K562 (cell line): ENCODE data around the gene RNF150.

Source experiments
- BMI1 ChIP-seq: fragments of 150-350 bp; IDR thresholded peaks from 2 replicates; pipeline ENCODE4 v1.6.1; 2014; ENCODE audit warnings: low read length
- CHD4 ChIP-seq: fragments of 200-600 bp; sonication (generic); IDR thresholded peaks from 3 replicates; pipeline ENCODE4 v1.6.1; 2012; ENCODE audit warnings: low read depth, mild to moderate bottlenecking, mixed read lengths, low read length, inconsistent platforms; ENCODE audit not compliant: insufficient read depth, insufficient replicate concordance, poor library complexity, severe bottlenecking
- ELF1 ChIP-seq: fragments of 200-800 bp; sonication (Bioruptor generic); IDR thresholded peaks from 2 replicates; pipeline ENCODE4 v1.6.1; 2016; ENCODE audit warnings: missing genetic modification characterization, missing compliant biosample characterization
- L3MBTL2 ChIP-seq: fragments of 450-650 bp; IDR thresholded peaks from 2 replicates; pipeline ENCODE4 v1.6.1; 2016; ENCODE audit warnings: mild to moderate bottlenecking, moderate library complexity
- YY1 ChIP-seq, 3 experiments: IDR thresholded peaks; 2 replicates each; pipeline ENCODE4 v1.6.1; 2011; ENCODE audit warnings: low read length in 2 of 3, mild to moderate bottlenecking in 2 of 3, moderate library complexity in 2 of 3, borderline replicate concordance in 1 of 3, control low read depth in 1 of 3, low read depth in 1 of 3; ENCODE audit not compliant: insufficient read depth in 3 of 3, insufficient replicate concordance in 2 of 3, control insufficient read depth in 1 of 3, insufficient read length in 1 of 3; ENCODE audit errors: extremely low read depth in 1 of 3
- TF ChIP-seq, protein P1 (sequence below), 3 experiments: fragments of 200-800 bp in 1 of 3; fragments of 250-450 bp in 1 of 3; fragments of 450-650 bp in 1 of 3; sonication (Bioruptor Pico) in 1 of 3; sonication (Bioruptor generic) in 1 of 3; formaldehyde crosslinking in 1 of 3; IDR thresholded peaks; 2 replicates each; pipeline versions ENCODE4 v1.6.1 to v1.8.0; 2016 to 2022; ENCODE audit warnings: mild to moderate bottlenecking in 2 of 3, missing genetic modification characterization in 2 of 3, missing compliant biosample characterization in 1 of 3, moderate library complexity in 1 of 3
- TF ChIP-seq, protein P2 (sequence below), 3 experiments: IDR thresholded peaks in 2 of 3; conservative IDR thresholded peaks in 1 of 3; 2 replicates each; pipeline ENCODE4 v1.5.1; 2011 to 2012; ENCODE audit warnings: low read length in 3 of 3, mild to moderate bottlenecking in 3 of 3, control low read depth in 2 of 3, improper control_type of control experiment in 1 of 3, inconsistent platforms in 1 of 3, low read depth in 1 of 3, mixed read lengths in 1 of 3, moderate library complexity in 1 of 3; ENCODE audit not compliant: insufficient read depth in 2 of 3
- TF ChIP-seq, protein P3 (sequence below): sonication (generic); formaldehyde crosslinking; IDR thresholded peaks from 2 replicates; pipeline ENCODE4 v1.8.1; 2023; ENCODE audit warnings: mild to moderate bottlenecking, missing genetic modification reagents
- TF ChIP-seq, protein P4 (sequence below): fragments of 250-450 bp; sonication (Bioruptor Pico); IDR thresholded peaks from 2 replicates; pipeline ENCODE4 v1.5.0; 2020; ENCODE audit warnings: mild to moderate bottlenecking, borderline replicate concordance
- TF ChIP-seq, protein P5 (sequence below), 2 experiments: IDR thresholded peaks in 1 of 2; conservative IDR thresholded peaks in 1 of 2; 2 replicates each; pipeline ENCODE4 v1.6.1; 2016; ENCODE audit warnings: low read depth in 2 of 2, mild to moderate bottlenecking in 1 of 2, missing compliant biosample characterization in 1 of 2, missing genetic modification characterization in 1 of 2, moderate library complexity in 1 of 2
- TF ChIP-seq, protein P6 (sequence below): fragments of 250-450 bp; sonication (Bioruptor Pico); IDR thresholded peaks from 2 replicates; pipeline ENCODE4 v1.8.0; 2021; ENCODE audit warnings: borderline replicate concordance, mild to moderate bottlenecking, moderate library complexity; ENCODE audit not compliant: poor library complexity, severe bottlenecking

DNA sequence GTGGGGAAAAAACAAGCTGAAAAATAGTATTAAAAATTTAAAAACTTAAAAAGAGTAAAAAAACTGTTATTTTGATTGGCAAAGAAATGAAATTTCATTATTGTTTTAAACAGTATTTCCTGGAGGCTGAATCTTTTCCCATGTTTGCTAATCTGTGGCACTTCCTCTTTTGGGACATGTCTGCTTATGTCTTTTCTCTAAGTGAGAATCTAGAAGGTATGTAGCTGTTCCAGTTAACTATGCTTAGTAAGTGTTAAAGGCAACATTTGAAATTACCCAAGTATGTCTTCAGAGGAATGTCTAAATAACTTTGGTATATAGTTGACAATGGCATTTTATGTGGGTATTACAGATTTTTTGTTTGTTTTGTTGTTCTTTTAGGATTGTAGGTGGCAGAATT is 295.5 kb downstream of the RNF150 start:
- TF ChIP-seq, protein P1, sequence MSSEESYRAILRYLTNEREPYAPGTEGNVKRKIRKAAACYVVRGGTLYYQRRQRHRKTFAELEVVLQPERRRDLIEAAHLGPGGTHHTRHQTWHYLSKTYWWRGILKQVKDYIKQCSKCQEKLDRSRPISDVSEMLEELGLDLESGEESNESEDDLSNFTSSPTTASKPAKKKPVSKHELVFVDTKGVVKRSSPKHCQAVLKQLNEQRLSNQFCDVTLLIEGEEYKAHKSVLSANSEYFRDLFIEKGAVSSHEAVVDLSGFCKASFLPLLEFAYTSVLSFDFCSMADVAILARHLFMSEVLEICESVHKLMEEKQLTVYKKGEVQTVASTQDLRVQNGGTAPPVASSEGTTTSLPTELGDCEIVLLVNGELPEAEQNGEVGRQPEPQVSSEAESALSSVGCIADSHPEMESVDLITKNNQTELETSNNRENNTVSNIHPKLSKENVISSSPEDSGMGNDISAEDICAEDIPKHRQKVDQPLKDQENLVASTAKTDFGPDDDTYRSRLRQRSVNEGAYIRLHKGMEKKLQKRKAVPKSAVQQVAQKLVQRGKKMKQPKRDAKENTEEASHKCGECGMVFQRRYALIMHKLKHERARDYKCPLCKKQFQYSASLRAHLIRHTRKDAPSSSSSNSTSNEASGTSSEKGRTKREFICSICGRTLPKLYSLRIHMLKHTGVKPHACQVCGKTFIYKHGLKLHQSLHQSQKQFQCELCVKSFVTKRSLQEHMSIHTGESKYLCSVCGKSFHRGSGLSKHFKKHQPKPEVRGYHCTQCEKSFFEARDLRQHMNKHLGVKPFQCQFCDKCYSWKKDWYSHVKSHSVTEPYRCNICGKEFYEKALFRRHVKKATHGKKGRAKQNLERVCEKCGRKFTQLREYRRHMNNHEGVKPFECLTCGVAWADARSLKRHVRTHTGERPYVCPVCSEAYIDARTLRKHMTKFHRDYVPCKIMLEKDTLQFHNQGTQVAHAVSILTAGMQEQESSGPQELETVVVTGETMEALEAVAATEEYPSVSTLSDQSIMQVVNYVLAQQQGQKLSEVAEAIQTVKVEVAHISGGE (CRISPR knock-in tag; IDR thresholded peaks at IDR 0.05) = no peak
- TF ChIP-seq, protein P2, sequence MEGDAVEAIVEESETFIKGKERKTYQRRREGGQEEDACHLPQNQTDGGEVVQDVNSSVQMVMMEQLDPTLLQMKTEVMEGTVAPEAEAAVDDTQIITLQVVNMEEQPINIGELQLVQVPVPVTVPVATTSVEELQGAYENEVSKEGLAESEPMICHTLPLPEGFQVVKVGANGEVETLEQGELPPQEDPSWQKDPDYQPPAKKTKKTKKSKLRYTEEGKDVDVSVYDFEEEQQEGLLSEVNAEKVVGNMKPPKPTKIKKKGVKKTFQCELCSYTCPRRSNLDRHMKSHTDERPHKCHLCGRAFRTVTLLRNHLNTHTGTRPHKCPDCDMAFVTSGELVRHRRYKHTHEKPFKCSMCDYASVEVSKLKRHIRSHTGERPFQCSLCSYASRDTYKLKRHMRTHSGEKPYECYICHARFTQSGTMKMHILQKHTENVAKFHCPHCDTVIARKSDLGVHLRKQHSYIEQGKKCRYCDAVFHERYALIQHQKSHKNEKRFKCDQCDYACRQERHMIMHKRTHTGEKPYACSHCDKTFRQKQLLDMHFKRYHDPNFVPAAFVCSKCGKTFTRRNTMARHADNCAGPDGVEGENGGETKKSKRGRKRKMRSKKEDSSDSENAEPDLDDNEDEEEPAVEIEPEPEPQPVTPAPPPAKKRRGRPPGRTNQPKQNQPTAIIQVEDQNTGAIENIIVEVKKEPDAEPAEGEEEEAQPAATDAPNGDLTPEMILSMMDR (IDR thresholded peaks at IDR 0.05 in 2 of 3, conservative IDR thresholded peaks at IDR 0.05 in 1 of 3; ENCODE audit: insufficient read depth in 2 of 3, low read depth in 1 of 3, low read length in 3 of 3) = no peak
- TF ChIP-seq BMI1 (no peak), L3MBTL2 (no peak), ELF1 (tag) (no peak), YY1 (IDR thresholded peaks at IDR 0.05; ENCODE audit: borderline replicate concordance in 1 of 3, control insufficient read depth in 1 of 3, extremely low read depth in 1 of 3, insufficient read depth in 3 of 3, insufficient read length in 1 of 3, insufficient replicate concordance in 2 of 3, low read depth in 1 of 3, low read length in 2 of 3) (no peak), CHD4 (no peak)
- TF ChIP-seq, protein P3, sequence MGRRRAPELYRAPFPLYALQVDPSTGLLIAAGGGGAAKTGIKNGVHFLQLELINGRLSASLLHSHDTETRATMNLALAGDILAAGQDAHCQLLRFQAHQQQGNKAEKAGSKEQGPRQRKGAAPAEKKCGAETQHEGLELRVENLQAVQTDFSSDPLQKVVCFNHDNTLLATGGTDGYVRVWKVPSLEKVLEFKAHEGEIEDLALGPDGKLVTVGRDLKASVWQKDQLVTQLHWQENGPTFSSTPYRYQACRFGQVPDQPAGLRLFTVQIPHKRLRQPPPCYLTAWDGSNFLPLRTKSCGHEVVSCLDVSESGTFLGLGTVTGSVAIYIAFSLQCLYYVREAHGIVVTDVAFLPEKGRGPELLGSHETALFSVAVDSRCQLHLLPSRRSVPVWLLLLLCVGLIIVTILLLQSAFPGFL (CRISPR knock-in tag) = no peak
- TF ChIP-seq, protein P4, sequence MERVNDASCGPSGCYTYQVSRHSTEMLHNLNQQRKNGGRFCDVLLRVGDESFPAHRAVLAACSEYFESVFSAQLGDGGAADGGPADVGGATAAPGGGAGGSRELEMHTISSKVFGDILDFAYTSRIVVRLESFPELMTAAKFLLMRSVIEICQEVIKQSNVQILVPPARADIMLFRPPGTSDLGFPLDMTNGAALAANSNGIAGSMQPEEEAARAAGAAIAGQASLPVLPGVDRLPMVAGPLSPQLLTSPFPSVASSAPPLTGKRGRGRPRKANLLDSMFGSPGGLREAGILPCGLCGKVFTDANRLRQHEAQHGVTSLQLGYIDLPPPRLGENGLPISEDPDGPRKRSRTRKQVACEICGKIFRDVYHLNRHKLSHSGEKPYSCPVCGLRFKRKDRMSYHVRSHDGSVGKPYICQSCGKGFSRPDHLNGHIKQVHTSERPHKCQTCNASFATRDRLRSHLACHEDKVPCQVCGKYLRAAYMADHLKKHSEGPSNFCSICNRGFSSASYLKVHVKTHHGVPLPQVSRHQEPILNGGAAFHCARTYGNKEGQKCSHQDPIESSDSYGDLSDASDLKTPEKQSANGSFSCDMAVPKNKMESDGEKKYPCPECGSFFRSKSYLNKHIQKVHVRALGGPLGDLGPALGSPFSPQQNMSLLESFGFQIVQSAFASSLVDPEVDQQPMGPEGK (CRISPR knock-in tag) = no peak
- TF ChIP-seq, protein P5, sequence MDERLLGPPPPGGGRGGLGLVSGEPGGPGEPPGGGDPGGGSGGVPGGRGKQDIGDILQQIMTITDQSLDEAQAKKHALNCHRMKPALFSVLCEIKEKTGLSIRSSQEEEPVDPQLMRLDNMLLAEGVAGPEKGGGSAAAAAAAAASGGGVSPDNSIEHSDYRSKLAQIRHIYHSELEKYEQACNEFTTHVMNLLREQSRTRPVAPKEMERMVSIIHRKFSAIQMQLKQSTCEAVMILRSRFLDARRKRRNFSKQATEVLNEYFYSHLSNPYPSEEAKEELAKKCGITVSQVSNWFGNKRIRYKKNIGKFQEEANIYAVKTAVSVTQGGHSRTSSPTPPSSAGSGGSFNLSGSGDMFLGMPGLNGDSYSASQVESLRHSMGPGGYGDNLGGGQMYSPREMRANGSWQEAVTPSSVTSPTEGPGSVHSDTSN (CRISPR knock-in tag; IDR thresholded peaks at IDR 0.05; ENCODE audit: low read depth) = no peak
- TF ChIP-seq, protein P5 (tag; conservative IDR thresholded peaks at IDR 0.05; ENCODE audit: low read depth) = no peak
- TF ChIP-seq, protein P6, sequence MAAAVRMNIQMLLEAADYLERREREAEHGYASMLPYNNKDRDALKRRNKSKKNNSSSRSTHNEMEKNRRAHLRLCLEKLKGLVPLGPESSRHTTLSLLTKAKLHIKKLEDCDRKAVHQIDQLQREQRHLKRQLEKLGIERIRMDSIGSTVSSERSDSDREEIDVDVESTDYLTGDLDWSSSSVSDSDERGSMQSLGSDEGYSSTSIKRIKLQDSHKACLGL (CRISPR knock-in tag) = no peak
